Measurements from ENCODE around the gene LAMA5. TPM values are rescaled to one million over a fixed set of nuclear protein-coding genes. Genes with fewer than 3 reads are reported as not detected.

The LAMA5 gene
- total RNA-seq, 1 experiment from 2014 or later, result 321 TPM

GRCh38 chr20:62276439-62276838 is 90.7 kb downstream of the LAMA5 start:
- RAD21 ChIA-PET (ENCODE audit: low non-redundant PET in 1 of 2, low total read pairs in 2 of 2, uncharacterized antibody in 2 of 2, unreplicated experiment in 2 of 2), result no interaction called here
- Histone ChIP-seq H3K4me3 (replicated peaks in 1 of 2; ENCODE audit: low read depth in 1 of 2, low read length in 2 of 2) (no peak overlapping the region), H3K9me2 (ENCODE audit: insufficient read depth) (no peaks in the 10 kb centered on the region), H4K20me1 (ENCODE audit: insufficient read depth) (no peaks in the 10 kb centered on the region), H3K36me3 (ENCODE audit: control insufficient read depth in 1 of 2, insufficient read depth in 2 of 2, low read length in 2 of 2) (peaks cover 3 to 11% of the 10 kb centered on the region in 2 experiments; a peak in 2 of 4 replicates), H3K4me1 (ENCODE audit: control insufficient read depth in 1 of 2, insufficient read depth in 2 of 2, low read length in 2 of 2) (no peaks in the 10 kb centered on the region), H3K27me3 (ENCODE audit: insufficient read depth, low read length) (no peaks in the 10 kb centered on the region), H2AFZ (ENCODE audit: low read depth, low read length, poor library complexity, severe bottlenecking) (no peak overlapping the region), H3K4me2 (ENCODE audit: low read length) (no peak overlapping the region), H3K9ac (ENCODE audit: low read length) (no peak overlapping the region), H3K79me2 (ENCODE audit: insufficient read depth, low read length) (no peaks in the 10 kb centered on the region), H3K9me3 (ENCODE audit: control insufficient read depth in 1 of 2, insufficient read depth in 1 of 2, low read depth in 1 of 2, low read length in 2 of 2) (no peaks in the 10 kb centered on the region), H3K27ac (ENCODE audit: low read depth, low read length) (no peak overlapping the region)
- intact Hi-C loops (cut with micrococcal nuclease), result no loop called here
- POLR2A ChIA-PET, result no interaction called here
- DNase-seq (ENCODE audit: low read depth, low spot score), result no peak
- CTCF ChIA-PET, result no interaction called here
- TF ChIP-seq EZH2 (IDR thresholded peaks at IDR 0.05) (no peak), SIN3A (IDR thresholded peaks at IDR 0.05; ENCODE audit: low read depth) (no peak), POLR2A (IDR thresholded peaks at IDR 0.05; ENCODE audit: borderline replicate concordance, extremely low read depth, insufficient read depth, insufficient read length) (no peak), ATF3 (IDR thresholded peaks at IDR 0.05) (no peak), POLR2AphosphoS5 (IDR thresholded peaks at IDR 0.05; ENCODE audit: low read depth, low read length) (no peak), TCF7L2 (IDR thresholded peaks at IDR 0.05; ENCODE audit: borderline replicate concordance, extremely low read depth, insufficient read depth, insufficient read length) (no peak), ZNF274 (IDR thresholded peaks at IDR 0.05; ENCODE audit: low read depth, low read length) (no peak), SRF (IDR thresholded peaks at IDR 0.05; ENCODE audit: low read depth) (no peak), JUND (IDR thresholded peaks at IDR 0.05) (no peak), RAD21 (IDR thresholded peaks at IDR 0.05; ENCODE audit: low read depth) (no peak), SP1 (IDR thresholded peaks at IDR 0.05; ENCODE audit: low read depth) (no peak), CBX3 (IDR thresholded peaks at IDR 0.05; ENCODE audit: low read depth) (no peak), FOSL1 (IDR thresholded peaks at IDR 0.05; ENCODE audit: low read depth) (no peak), EZH2phosphoT487 (IDR thresholded peaks at IDR 0.05; ENCODE audit: borderline replicate concordance) (no peak), CTCF (IDR thresholded peaks at IDR 0.05 in 2 of 3, conservative IDR thresholded peaks at IDR 0.05 in 1 of 3; ENCODE audit: borderline replicate concordance in 1 of 3, insufficient read depth in 1 of 3, low read depth in 2 of 3, low read length in 2 of 3) (no peak), ZFX (IDR thresholded peaks at IDR 0.05) (no peak), YY1 (IDR thresholded peaks at IDR 0.05; ENCODE audit: extremely low read depth, insufficient replicate concordance, low read depth, low read length) (no peak)
- no TSS peak for BruUV-seq (replicated peaks)
- ATAC-seq, result no peak
